Measurements from ENCODE around the gene CCDC18. TPM values are rescaled to one million over a fixed set of nuclear protein-coding genes. Genes with fewer than 3 reads are reported as not detected.
"Not testable (repeated sequence)": the region's sequence is repeated elsewhere in the genome, so short reads cannot be mapped to it uniquely, and the experiment has no call there.

CCDC18 gene
- total and polyA plus RNA-seq, 10 donors, result 9.0 to 18.2 (median 11.2) TPM

GRCh38 chr1:93167006-93167405 lies 13.5 kb upstream of the CCDC18 start:
- TF ChIP-seq POLR2AphosphoS5 (IDR thresholded peaks at IDR 0.05), result no peak
- no peak for DNase-seq
- peaks cover 0 to 47% (median 20%) of the 10 kb centered on the region in 6 donors for H3K4me1 ChIP-seq
- H3K27ac ChIP-seq, result no peak overlapping the region
- intact Hi-C loops (cut with DNase I; ENCODE audit: low total_unique reads), result no loop called here
- no peak overlapping the region for H3K4me3 ChIP-seq
- H3K9me3 ChIP-seq, result peaks cover 0 to 24% (median 6%) of the 10 kb centered on the region in 8 donors
- no peaks in the 10 kb centered on the region for H3K27me3 ChIP-seq (replicated peaks in 1 of 7)
- H3K36me3 ChIP-seq, result peaks cover 0 to 10% (median 0%) of the 10 kb centered on the region in 6 donors

GRCh38 chr1:93170141-93170678 lies 10.3 kb upstream of the CCDC18 start:
- H3K27me3 ChIP-seq (replicated peaks in 1 of 7); H3K27ac ChIP-seq; DNase-seq; H3K4me3 ChIP-seq: not testable (repeated sequence)
- peaks cover 7 to 58% (median 39%) of the 10 kb centered on the region in 6 donors for H3K4me1 ChIP-seq
- intact Hi-C loops (cut with DNase I; ENCODE audit: low total_unique reads), result loop anchor here (10.0 kb wide), 1 partner anchor 85 kb away; no protein-coding TSS in a partner anchor
- H3K36me3 ChIP-seq, result peaks cover 0 to 18% (median 0%) of the 10 kb centered on the region in 6 donors
- WGBS, 5 donors, result 96 to 98% (median 97%) methylated on average over 20 to 36 of the region's 36 CpGs
- TF ChIP-seq POLR2AphosphoS5 (IDR thresholded peaks at IDR 0.05), result peak in 2 of 3 donors; percentile 9 to 21
- peaks cover 0 to 24% (median 6%) of the 10 kb centered on the region in 8 donors for H3K9me3 ChIP-seq

- H3K36me3 ChIP-seq, result peaks cover 0 to 26% (median 0%) of the 10 kb centered on the region in 6 donors
- 73 to 85% (median 76%) methylated on average over 1 of the region's 1 CpG for WGBS, 5 donors
- peak overlapping the region in 2 of 8 donors; percentile 3 to 40 for H3K4me3 ChIP-seq
- peaks cover 0 to 24% (median 6%) of the 10 kb centered on the region in 8 donors for H3K9me3 ChIP-seq
- intact Hi-C loops (cut with DNase I; ENCODE audit: low total_unique reads), result loop anchor here (10.0 kb wide), 1 partner anchor 87 kb away; no protein-coding TSS in a partner anchor
- peaks cover 8 to 65% (median 51%) of the 10 kb centered on the region in 6 donors for H3K4me1 ChIP-seq
- no peaks in the 10 kb centered on the region for H3K27me3 ChIP-seq (replicated peaks in 1 of 7)
- DNase-seq, result no peak
- no peak overlapping the region for H3K27ac ChIP-seq
- TF ChIP-seq CTCF (IDR thresholded peaks at IDR 0.05 in 8 of 11, conservative IDR thresholded peaks at IDR 0.05 in 3 of 11) (no peak), POLR2A (IDR thresholded peaks at IDR 0.05) (no peak), POLR2AphosphoS5 (IDR thresholded peaks at IDR 0.05) (no peak)
Measured at GRCh38 chr1:93171549-93172034, 8.9 kb upstream of the CCDC18 start.

GRCh38 chr1:93172778-93173177 lies 7.7 kb upstream of the CCDC18 start:
- no peak for TF ChIP-seq CTCF (IDR thresholded peaks at IDR 0.05 in 8 of 11, conservative IDR thresholded peaks at IDR 0.05 in 3 of 11)
- no peak for TF ChIP-seq POLR2A (IDR thresholded peaks at IDR 0.05)
- TF ChIP-seq POLR2AphosphoS5 (IDR thresholded peaks at IDR 0.05), result no peak
- Histone ChIP-seq H3K27me3 (replicated peaks in 1 of 7) (no peaks in the 10 kb centered on the region), H3K36me3 (peaks cover 0 to 30% (median 0%) of the 10 kb centered on the region in 6 donors), H3K4me3 (no peak overlapping the region), H3K4me1 (peaks cover 19 to 76% (median 63%) of the 10 kb centered on the region in 6 donors), H3K9me3 (peaks cover 0 to 17% (median 6%) of the 10 kb centered on the region in 8 donors), H3K27ac (no peak overlapping the region)
- DNase-seq, result no peak
- WGBS, 5 donors, result 60 to 85% (median 73%) methylated on average over 1 of the region's 1 CpG
- intact Hi-C loops (cut with DNase I; ENCODE audit: low total_unique reads), result loop anchor here (10.0 kb wide), 1 partner anchor 88 kb away; no protein-coding TSS in a partner anchor

GRCh38 chr1:93174638-93175037 lies 5.9 kb upstream of the CCDC18 start:
- not testable (repeated sequence) for H3K27ac ChIP-seq; H3K4me3 ChIP-seq; H3K27me3 ChIP-seq (replicated peaks in 1 of 7); H3K9me3 ChIP-seq; DNase-seq
- peaks cover 29 to 95% (median 77%) of the 10 kb centered on the region in 6 donors for H3K4me1 ChIP-seq
- peaks cover 0 to 30% (median 0%) of the 10 kb centered on the region in 6 donors for H3K36me3 ChIP-seq
- 94 to 99% (median 97%) methylated on average over 3 of the region's 3 CpGs for WGBS, 5 donors
- intact Hi-C loops (cut with DNase I; ENCODE audit: low total_unique reads), result loop anchor here (10.0 kb wide), 1 partner anchor 90 kb away; no protein-coding TSS in a partner anchor

Measured in spleen (tissue), 11 donors.